Measurements from ENCODE around the gene SUN5.

GRCh38 chr20:32941155-32941885 lies 62.9 kb downstream of the SUN5 start:
- TF ChIP-seq POLR2A (IDR thresholded peaks at IDR 0.05) (no peak), CTCF (IDR thresholded peaks at IDR 0.05) (no peak)

Measured in uterus (tissue), 2 donors.